ENCODE data around the gene PLD4.

- TF ChIP-seq, protein P1, sequence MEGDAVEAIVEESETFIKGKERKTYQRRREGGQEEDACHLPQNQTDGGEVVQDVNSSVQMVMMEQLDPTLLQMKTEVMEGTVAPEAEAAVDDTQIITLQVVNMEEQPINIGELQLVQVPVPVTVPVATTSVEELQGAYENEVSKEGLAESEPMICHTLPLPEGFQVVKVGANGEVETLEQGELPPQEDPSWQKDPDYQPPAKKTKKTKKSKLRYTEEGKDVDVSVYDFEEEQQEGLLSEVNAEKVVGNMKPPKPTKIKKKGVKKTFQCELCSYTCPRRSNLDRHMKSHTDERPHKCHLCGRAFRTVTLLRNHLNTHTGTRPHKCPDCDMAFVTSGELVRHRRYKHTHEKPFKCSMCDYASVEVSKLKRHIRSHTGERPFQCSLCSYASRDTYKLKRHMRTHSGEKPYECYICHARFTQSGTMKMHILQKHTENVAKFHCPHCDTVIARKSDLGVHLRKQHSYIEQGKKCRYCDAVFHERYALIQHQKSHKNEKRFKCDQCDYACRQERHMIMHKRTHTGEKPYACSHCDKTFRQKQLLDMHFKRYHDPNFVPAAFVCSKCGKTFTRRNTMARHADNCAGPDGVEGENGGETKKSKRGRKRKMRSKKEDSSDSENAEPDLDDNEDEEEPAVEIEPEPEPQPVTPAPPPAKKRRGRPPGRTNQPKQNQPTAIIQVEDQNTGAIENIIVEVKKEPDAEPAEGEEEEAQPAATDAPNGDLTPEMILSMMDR (IDR thresholded peaks at IDR 0.05), result no peak
- TF ChIP-seq EP300 (IDR thresholded peaks at IDR 0.05) (no peak), POLR2A (IDR thresholded peaks at IDR 0.05) (no peak)
Measured at GRCh38 chr14:104882325-104882973, 42.2 kb upstream of the PLD4 start.
